ENCODE results near the gene CDNF.

- TF ChIP-seq CTCF (IDR thresholded peaks at IDR 0.05) (no peak), MXI1 (IDR thresholded peaks at IDR 0.05; ENCODE audit: low read depth, low read length) (no peak), USF1 (IDR thresholded peaks at IDR 0.05; ENCODE audit: borderline replicate concordance, low read depth) (no peak), USF2 (IDR thresholded peaks at IDR 0.05; ENCODE audit: borderline replicate concordance, low read depth, low read length) (no peak), ZBTB33 (IDR thresholded peaks at IDR 0.05; ENCODE audit: borderline replicate concordance, low read depth) (no peak)
Observed at GRCh38 chr10:14820775-14821154, 17.1 kb downstream of the CDNF start.
